Colonic mucosa (tissue), 4 donors: Measurements from ENCODE around the gene SCAMP2. TPM values are rescaled to one million over a fixed set of nuclear protein-coding genes. Genes with fewer than 3 reads are reported as not detected.
A peak's percentile ranks its signal among the peaks of the same experiment; 100 is the strongest.

Experiments used
- DNase-seq: peaks from one replicate; pipeline ENCODE4 v3.0.0-alpha.2; 2020
- H3K27ac ChIP-seq: fragments of 200-600 bp; one replicate; pipeline ENCODE4 v1.8.0; 2021
- H3K27me3 ChIP-seq: fragments of 200-600 bp; one replicate; pipeline ENCODE4 v1.8.0; 2021
- H3K36me3 ChIP-seq: fragments of 200-600 bp; one replicate; pipeline ENCODE4 v1.8.0; 2021
- H3K4me1 ChIP-seq: fragments of 200-600 bp; one replicate; pipeline ENCODE4 v1.8.0; 2021; ENCODE audit warnings: mild to moderate bottlenecking
- H3K4me3 ChIP-seq: fragments of 200-600 bp; one replicate; pipeline ENCODE4 v1.8.0; 2021
- H3K9ac ChIP-seq, 2 donors: one replicate each; pipeline ENCODE4 v1.7.0; 2013; ENCODE audit warnings: control low read depth in 2 of 2, low read depth in 2 of 2, low read length in 2 of 2
- H3K9me3 ChIP-seq: fragments of 200-600 bp; one replicate; pipeline ENCODE4 v1.8.0; 2021
- intact Hi-C: fragments of 100-400 bp; cut with DNase I; formaldehyde crosslinking; loops from one replicate; pipeline ENCODE4 v1.14.1; 2022
- total RNA-seq, 2 donors: library from RNA; stranded (reverse); fragmentation: NEBNext Ultra II Directional in 1 of 2; extraction: Animal tissue kit (Norgen Biotek cat#: 25700) in 1 of 2; gene quantifications; one replicate each; pipeline ENCODE4 v1.2.1, GENCODE V29; 2021
- TF ChIP-seq, protein P1 (sequence below): fragments of 200-600 bp; IDR thresholded peaks from one replicate; pipeline ENCODE4 v1.8.0; 2022; ENCODE audit warnings: antibody characterized with exemption, mild to moderate bottlenecking
- donor health status: healthy.
- donor health status: DM: no; HTN: no; CAD: no.
- donor health status: DM: no; HTN: no; CAD: no.

SCAMP2 gene
- total RNA-seq, 2 donors from 2014 or later: 152 to 204 TPM

DNA sequence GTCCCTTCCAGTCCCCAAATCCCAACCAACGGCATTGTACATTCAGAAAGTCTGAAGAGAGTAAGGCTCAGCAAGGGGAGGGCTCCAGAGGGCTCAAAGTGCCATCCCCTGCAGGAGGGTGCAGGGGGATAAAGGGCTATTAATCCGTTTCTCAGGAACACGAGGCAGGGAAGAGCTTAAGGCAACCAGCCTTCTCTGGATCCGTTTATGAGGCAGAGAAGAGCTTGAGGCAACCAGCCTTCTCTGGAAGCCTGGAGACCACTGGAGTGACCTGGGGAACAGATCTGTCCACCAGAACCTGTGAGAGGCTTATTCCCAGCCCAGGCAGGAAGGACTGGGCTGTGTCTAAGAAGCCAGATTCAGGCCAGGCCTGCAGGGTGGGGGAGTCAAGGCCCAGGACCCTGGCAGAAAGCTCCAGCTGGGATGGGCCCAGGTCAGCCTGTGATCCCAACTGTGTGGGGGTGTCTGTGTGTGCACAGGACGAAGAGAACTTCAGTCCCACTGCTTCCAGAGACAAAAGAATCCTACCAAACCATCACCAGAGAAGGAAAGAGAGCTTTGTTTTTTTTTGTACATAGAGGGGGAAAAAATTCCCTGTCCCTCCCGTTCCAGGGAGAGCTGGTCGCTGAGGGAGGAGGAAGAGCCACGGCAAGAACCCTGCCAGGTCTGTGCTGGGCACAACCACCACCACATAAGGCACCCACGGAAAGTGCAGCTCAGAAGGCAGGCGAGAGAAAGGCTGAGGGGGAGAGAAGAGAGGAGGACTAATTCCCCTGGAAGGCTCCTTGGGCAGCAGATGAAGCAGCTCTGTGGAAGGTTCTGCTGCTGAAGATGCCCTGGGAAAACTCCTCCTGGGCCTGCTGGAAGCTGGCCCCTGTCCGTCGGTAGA is 28.6 kb downstream of the SCAMP2 start:
- no peak overlapping the region for H3K4me3 ChIP-seq
- TF ChIP-seq, protein P1, sequence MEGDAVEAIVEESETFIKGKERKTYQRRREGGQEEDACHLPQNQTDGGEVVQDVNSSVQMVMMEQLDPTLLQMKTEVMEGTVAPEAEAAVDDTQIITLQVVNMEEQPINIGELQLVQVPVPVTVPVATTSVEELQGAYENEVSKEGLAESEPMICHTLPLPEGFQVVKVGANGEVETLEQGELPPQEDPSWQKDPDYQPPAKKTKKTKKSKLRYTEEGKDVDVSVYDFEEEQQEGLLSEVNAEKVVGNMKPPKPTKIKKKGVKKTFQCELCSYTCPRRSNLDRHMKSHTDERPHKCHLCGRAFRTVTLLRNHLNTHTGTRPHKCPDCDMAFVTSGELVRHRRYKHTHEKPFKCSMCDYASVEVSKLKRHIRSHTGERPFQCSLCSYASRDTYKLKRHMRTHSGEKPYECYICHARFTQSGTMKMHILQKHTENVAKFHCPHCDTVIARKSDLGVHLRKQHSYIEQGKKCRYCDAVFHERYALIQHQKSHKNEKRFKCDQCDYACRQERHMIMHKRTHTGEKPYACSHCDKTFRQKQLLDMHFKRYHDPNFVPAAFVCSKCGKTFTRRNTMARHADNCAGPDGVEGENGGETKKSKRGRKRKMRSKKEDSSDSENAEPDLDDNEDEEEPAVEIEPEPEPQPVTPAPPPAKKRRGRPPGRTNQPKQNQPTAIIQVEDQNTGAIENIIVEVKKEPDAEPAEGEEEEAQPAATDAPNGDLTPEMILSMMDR: no peak
- no peak overlapping the region for H3K9ac ChIP-seq
- H3K9me3 ChIP-seq: no peaks in the 10 kb centered on the region
- DNase-seq: no peak
- H3K27ac ChIP-seq: peak overlapping the region; percentile 16
- H3K27me3 ChIP-seq: no peaks in the 10 kb centered on the region
- peaks cover 6% of the 10 kb centered on the region for H3K36me3 ChIP-seq
- intact Hi-C loops: loop anchor here (5.0 kb wide), 1 partner anchor 58 kb away; no protein-coding TSS in a partner anchor
- H3K4me1 ChIP-seq: peaks cover 17% of the 10 kb centered on the region

DNA sequence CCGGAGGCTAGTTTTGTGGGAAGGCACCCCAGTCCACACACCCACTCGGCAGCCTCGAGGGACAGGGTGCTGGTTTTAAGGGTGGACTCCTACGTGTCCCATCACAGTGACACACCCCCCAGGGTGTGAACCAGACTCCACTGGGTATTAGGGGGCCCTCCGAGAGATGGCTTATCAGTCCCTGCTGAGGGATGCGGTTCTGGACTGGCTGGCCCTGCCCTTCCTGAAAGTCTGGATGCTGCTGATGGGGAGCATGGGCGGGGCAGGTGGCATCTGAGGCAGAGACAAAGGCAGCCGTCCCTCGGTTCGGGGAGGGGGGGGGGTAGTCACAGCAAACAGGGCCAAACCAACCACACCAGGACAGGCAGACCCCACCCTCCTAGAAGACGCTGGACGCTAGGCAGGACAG is 29.3 kb downstream of the SCAMP2 start:
- Histone ChIP-seq H3K36me3 (peaks cover 6% of the 10 kb centered on the region), H3K27me3 (no peaks in the 10 kb centered on the region), H3K4me3 (no peak overlapping the region), H3K9ac (peak overlapping the region in 1 of 2 donors; percentile 95), H3K9me3 (no peaks in the 10 kb centered on the region), H3K4me1 (peaks cover 17% of the 10 kb centered on the region), H3K27ac (peak overlapping the region; percentile 92)
- TF ChIP-seq, protein P1: no peak
- DNase-seq: no peak
- intact Hi-C loops: loop anchor here (5.0 kb wide), 1 partner anchor 58 kb away; no protein-coding TSS in a partner anchor

DNA sequence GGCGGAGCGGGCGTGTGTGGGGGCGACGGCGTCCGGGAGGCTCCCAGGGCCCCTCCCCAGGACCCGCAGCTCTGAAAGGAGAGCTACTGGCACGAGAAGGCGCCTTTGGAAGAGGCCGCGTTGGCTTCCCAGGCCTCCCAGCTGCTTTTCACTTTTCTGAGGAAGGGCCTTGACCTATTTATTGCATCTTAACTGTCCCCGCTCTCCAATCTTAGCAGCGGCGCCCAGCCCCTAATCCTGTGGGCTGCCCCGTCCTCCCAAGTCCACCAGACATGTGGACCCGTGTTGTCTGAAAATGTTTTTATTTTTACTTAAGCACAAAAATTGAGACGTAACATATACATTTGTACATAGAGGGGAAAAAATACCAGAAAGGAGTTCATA is 29.7 kb downstream of the SCAMP2 start:
- Histone ChIP-seq H3K4me1 (peaks cover 17% of the 10 kb centered on the region), H3K27me3 (no peaks in the 10 kb centered on the region), H3K36me3 (peaks cover 4% of the 10 kb centered on the region), H3K27ac (peak overlapping the region; percentile 92), H3K4me3 (peak overlapping the region; percentile 90), H3K9ac (peak overlapping the region; percentile 79 to 95), H3K9me3 (no peaks in the 10 kb centered on the region)
- intact Hi-C loops: loop anchor here (5.0 kb wide), 1 partner anchor 59 kb away; no protein-coding TSS in a partner anchor
- DNase-seq: no peak
- TF ChIP-seq, protein P1: no peak

DNA sequence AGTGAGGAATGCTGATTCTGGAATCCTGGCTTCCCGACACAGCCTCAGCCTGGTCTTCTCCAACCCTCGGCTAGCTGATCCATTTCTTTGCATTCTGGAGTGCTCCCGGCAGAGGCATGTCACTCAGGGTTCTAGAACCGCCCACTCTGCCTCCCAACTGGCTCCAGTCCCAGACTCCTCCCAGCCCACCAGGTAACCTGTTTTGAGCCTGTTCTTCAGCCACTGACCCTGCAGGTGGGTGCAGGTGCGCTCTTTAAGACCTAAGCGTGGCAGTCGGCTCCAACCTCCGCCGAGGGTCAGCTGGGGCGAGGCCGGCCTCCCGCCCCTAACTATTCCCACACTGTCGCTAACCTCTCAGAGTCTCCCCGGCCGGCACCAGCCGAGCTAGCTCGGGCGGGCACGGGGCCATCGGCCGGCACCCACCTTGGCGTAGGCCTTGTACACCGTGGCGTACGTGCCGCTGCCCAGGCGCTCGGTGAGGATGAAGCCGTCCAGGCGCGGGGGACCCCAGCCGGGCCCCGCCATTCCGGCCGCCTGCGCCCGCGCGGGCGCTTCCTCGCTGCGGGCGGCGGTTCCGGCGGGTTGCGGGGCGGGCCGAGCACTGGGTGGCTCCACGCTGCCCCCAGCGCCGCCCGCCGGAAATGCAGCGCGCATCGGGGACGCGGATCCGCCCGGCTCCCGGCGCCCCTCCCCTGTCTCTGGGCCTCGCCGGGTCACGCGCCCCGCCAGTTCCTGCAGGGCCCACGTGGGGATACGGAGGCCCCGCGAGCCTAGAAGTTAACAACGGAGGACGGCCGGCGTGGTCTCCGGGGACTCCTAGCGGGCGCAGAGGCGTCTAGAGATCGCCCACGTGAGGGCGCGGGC is 30.4 kb downstream of the SCAMP2 start, which contains the start of gene ULK3:
ULK3 (minus strand) TSS at position 576 of the 864 bp plus-strand sequence; CDS start at position 525, 51 bp downstream.
- Histone ChIP-seq H3K9me3 (no peaks in the 10 kb centered on the region), H3K4me3 (peak within 1 kb of the TSS; percentile 90), H3K27ac (peak within 1 kb of the TSS; percentile 92), H3K4me1 (peaks cover 17% of the 10 kb centered on the region), H3K36me3 (no peaks in the 10 kb centered on the region), H3K27me3 (no peaks in the 10 kb centered on the region), H3K9ac (peak within 1 kb of the TSS; percentile 93 to 95)
- DNase-seq: peak; percentile 92
- TF ChIP-seq, protein P1: peak; percentile 50
- intact Hi-C loops: loop anchor here (5.0 kb wide), 1 partner anchor 59 kb away; no protein-coding TSS in a partner anchor

DNA sequence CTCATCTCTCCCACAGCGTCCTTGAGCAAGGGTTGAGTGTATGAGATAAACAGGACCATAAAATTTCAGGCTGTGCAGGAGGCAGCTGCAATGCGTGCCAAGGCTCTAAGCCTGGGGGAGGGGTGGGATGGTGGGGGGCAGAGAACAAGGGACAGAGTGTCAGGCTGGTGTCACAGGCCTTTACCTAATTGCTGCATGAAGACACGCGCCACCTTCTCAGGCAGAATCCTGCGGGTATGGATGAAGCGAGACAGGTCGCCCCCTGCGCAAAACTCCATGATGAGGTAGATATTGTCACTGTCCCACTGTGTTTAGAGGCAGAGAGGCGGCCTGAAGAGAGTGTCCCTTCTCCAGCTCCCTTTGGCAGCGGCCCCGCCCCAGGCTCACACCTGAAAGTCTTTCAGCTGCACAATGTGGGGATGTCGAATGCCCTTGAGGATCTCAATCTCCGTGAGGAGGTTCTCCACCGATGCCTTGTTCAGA is 31.2 kb downstream of the SCAMP2 start:
- no peak overlapping the region for H3K27ac ChIP-seq

More for the DNA sequence above, 31.2 kb downstream of the SCAMP2 start:
- H3K9ac ChIP-seq: peak overlapping the region in 1 of 2 donors; percentile 93
- no peaks in the 10 kb centered on the region for H3K27me3 ChIP-seq
- no peaks in the 10 kb centered on the region for H3K9me3 ChIP-seq
- H3K4me3 ChIP-seq: peak overlapping the region; percentile 90
- TF ChIP-seq, protein P1: no peak
- intact Hi-C loops: loop anchor here (5.0 kb wide), 1 partner anchor 60 kb away; no protein-coding TSS in a partner anchor
- no peaks in the 10 kb centered on the region for H3K36me3 ChIP-seq
- peaks cover 17% of the 10 kb centered on the region for H3K4me1 ChIP-seq
- peak; percentile 50 for DNase-seq
